Upper lobe of right lung (tissue), 1 donor: ENCODE data around the gene FADS2. TPM values are rescaled to one million over a fixed set of nuclear protein-coding genes. Genes with fewer than 3 reads are reported as not detected.

ENCODE experiments used
- ATAC-seq: fragments of 200-7000 bp; cut with Tn5 transposase; one replicate; pipeline ENCODE4 v1.9.1; 2020; ENCODE audit warnings: mild to moderate bottlenecking, moderate library complexity
- DNase-seq: peaks from one replicate; pipeline ENCODE4 v3.0.0-alpha.2; 2020
- H3K27ac ChIP-seq: fragments of 200-600 bp; one replicate; pipeline ENCODE4 v1.8.0; 2022
- H3K27me3 ChIP-seq: fragments of 200-600 bp; one replicate; pipeline ENCODE4 v1.8.0; 2022; ENCODE audit warnings: mild to moderate bottlenecking
- H3K36me3 ChIP-seq: fragments of 200-600 bp; one replicate; pipeline ENCODE4 v1.8.0; 2022
- H3K4me1 ChIP-seq: fragments of 200-600 bp; one replicate; pipeline ENCODE4 v1.8.0; 2022
- H3K4me3 ChIP-seq: fragments of 200-600 bp; one replicate; pipeline ENCODE4 v1.8.0; 2022; ENCODE audit warnings: mild to moderate bottlenecking
- H3K9me3 ChIP-seq: fragments of 200-600 bp; one replicate; pipeline ENCODE4 v1.8.0; 2022
- CTCF ChIP-seq: fragments of 200-600 bp; IDR thresholded peaks from one replicate; pipeline ENCODE4 v1.8.0; 2022; ENCODE audit warnings: antibody characterized with exemption
- intact Hi-C: fragments of 100-400 bp; cut with DNase I; formaldehyde crosslinking; loops from one replicate; pipeline ENCODE4 v1.11.0; 2022
- total RNA-seq: library from RNA; stranded (reverse); fragmentation: NEBNext Ultra II Directional; extraction: Animal tissue kit (Norgen Biotek cat#: 25700); gene quantifications from one replicate; pipeline ENCODE4 v1.2.1, GENCODE V29; 2021
- donor health status: DM: no; HTN: yes; CAD: no; lungs with severe emphysema.

FADS2 gene
- total RNA-seq, 1 donor from 2014 or later, result 75.1 TPM

GRCh38 chr11:61888590-61888989 lies 60.5 kb downstream of the FADS2 start:
- TF ChIP-seq CTCF, result no peak
- no peak for DNase-seq
- no peaks in the 10 kb centered on the region for H3K36me3 ChIP-seq
- no peaks in the 10 kb centered on the region for H3K27me3 ChIP-seq
- no peak for ATAC-seq
- no peaks in the 10 kb centered on the region for H3K9me3 ChIP-seq
- H3K4me3 ChIP-seq, result no peak overlapping the region
- intact Hi-C loops, result no loop called here
- H3K27ac ChIP-seq, result peak overlapping the region; percentile 31
- peaks cover 16% of the 10 kb centered on the region for H3K4me1 ChIP-seq

- Histone ChIP-seq H3K4me3 (peak overlapping the region; percentile 76), H3K9me3 (no peaks in the 10 kb centered on the region), H3K4me1 (peaks cover 16% of the 10 kb centered on the region), H3K36me3 (no peaks in the 10 kb centered on the region), H3K27me3 (no peaks in the 10 kb centered on the region), H3K27ac (no peak overlapping the region)
- intact Hi-C loops, result no loop called here
- no peak for DNase-seq
- no peak for TF ChIP-seq CTCF
- ATAC-seq, result no peak
These were observed 61.7 kb downstream of the FADS2 start for GRCh38 chr11:61889831-61890230.

GRCh38 chr11:61890529-61891330 lies 62.6 kb downstream of the FADS2 start:
- ATAC-seq, result peak; percentile 14
- intact Hi-C loops, result no loop called here
- peak overlapping the region; percentile 76 for H3K4me3 ChIP-seq

GRCh38 chr11:61891331-61892084 lies 63.4 kb downstream of the FADS2 start, which contains the start of gene FADS3:
Gene FADS3 (minus strand): TSS chr11:61891545. CDS start chr11:61891381, 164 bp downstream.
- Histone ChIP-seq H3K36me3 (no peaks in the 10 kb centered on the region), H3K4me3 (peak within 1 kb of the TSS; percentile 76), H3K4me1 (peaks cover 16% of the 10 kb centered on the region), H3K27me3 (no peaks in the 10 kb centered on the region), H3K9me3 (no peaks in the 10 kb centered on the region), H3K27ac (peak within 1 kb of the TSS; percentile 67)
- DNase-seq (peak; percentile 94), ATAC-seq (peak; percentile 94)
- intact Hi-C loops, result no loop called here
- TF ChIP-seq CTCF, result no peak

More at GRCh38 chr11:61890529-61891330, 62.6 kb downstream of the FADS2 start:
- no peaks in the 10 kb centered on the region for H3K9me3 ChIP-seq
- H3K27ac ChIP-seq, result peak overlapping the region; percentile 67
- H3K4me1 ChIP-seq, result peaks cover 16% of the 10 kb centered on the region
- peak; percentile 78 for DNase-seq
- TF ChIP-seq CTCF, result peak; percentile 20
- no peaks in the 10 kb centered on the region for H3K27me3 ChIP-seq
- no peaks in the 10 kb centered on the region for H3K36me3 ChIP-seq

GRCh38 chr11:61892085-61892370 lies 63.9 kb downstream of the FADS2 start:
- no peaks in the 10 kb centered on the region for H3K9me3 ChIP-seq
- peak overlapping the region; percentile 63 for H3K27ac ChIP-seq
- peak; percentile 4 for ATAC-seq
- intact Hi-C loops, result no loop called here
- H3K27me3 ChIP-seq, result no peaks in the 10 kb centered on the region
- peak overlapping the region; percentile 76 for H3K4me3 ChIP-seq
- no peak for TF ChIP-seq CTCF
- H3K4me1 ChIP-seq, result peaks cover 16% of the 10 kb centered on the region
- no peaks in the 10 kb centered on the region for H3K36me3 ChIP-seq
- DNase-seq, result no peak
